Calu3 (cell line): ENCODE measurements around the gene SMARCC1. TPM values are rescaled to one million over a fixed set of nuclear protein-coding genes. Genes with fewer than 3 reads are reported as not detected.

ENCODE experiments used
- BruUV-seq: library from RNA; stranded (reverse); fragments of 400-500 nt; replicated peaks from 2 replicates; lab custom pipeline; 2021; lab: Mats Ljungman, UMichigan
- CTCF ChIA-PET: fragments of 300-600 bp; sonication (Branson Sonifier 250); formaldehyde crosslinking; loops from one replicate; lab custom pipeline; 2022; ENCODE audit warnings: antibody characterized with exemption; lab: Charles Lee
- DNase-seq: peaks from one replicate; pipeline ENCODE4 v3.0.0; 2022
- H3K27ac Mint-ChIP-seq: one replicate; pipeline ENCODE4 v1.8.0; 2022; ENCODE audit warnings: mixed read lengths; ENCODE audit not compliant: unreplicated experiment
- H3K27me3 Mint-ChIP-seq: one replicate; pipeline ENCODE4 v1.8.0; 2022; ENCODE audit warnings: mixed read lengths; ENCODE audit not compliant: unreplicated experiment
- H3K36me3 Mint-ChIP-seq: one replicate; pipeline ENCODE4 v1.8.0; 2022; ENCODE audit warnings: mild to moderate bottlenecking, moderate library complexity, mixed read lengths; ENCODE audit not compliant: insufficient read depth, unreplicated experiment
- H3K4me1 Mint-ChIP-seq: one replicate; pipeline ENCODE4 v1.8.0; 2022; ENCODE audit warnings: mild to moderate bottlenecking, low read depth, mixed read lengths; ENCODE audit not compliant: unreplicated experiment
- H3K4me3 Mint-ChIP-seq: one replicate; pipeline ENCODE4 v1.8.0; 2022; ENCODE audit warnings: mild to moderate bottlenecking, low read depth, moderate library complexity, mixed read lengths; ENCODE audit not compliant: unreplicated experiment
- H3K9me3 Mint-ChIP-seq: one replicate; pipeline ENCODE4 v1.8.0; 2022; ENCODE audit warnings: low read depth, mixed read lengths; ENCODE audit not compliant: unreplicated experiment
- intact Hi-C: fragments of 100-400 bp; cut with micrococcal nuclease; formaldehyde crosslinking; loops from one replicate; pipeline ENCODE4 v1.10.0; 2022; ENCODE audit not compliant: unreplicated experiment
- total RNA-seq: library from RNA; stranded (reverse); gene quantifications from 2 replicates; pipeline ENCODE4 v1.2.3, GENCODE V29; 2022
- TF ChIP-seq, protein P1 (sequence below): fragments of 200-600 bp; IDR thresholded peaks from one replicate; pipeline ENCODE4 v1.8.0; 2022; ENCODE audit warnings: antibody characterized with exemption; ENCODE audit not compliant: unreplicated experiment

The SMARCC1 gene
- total RNA-seq, 1 experiment from 2014 or later: 122 TPM

DNA sequence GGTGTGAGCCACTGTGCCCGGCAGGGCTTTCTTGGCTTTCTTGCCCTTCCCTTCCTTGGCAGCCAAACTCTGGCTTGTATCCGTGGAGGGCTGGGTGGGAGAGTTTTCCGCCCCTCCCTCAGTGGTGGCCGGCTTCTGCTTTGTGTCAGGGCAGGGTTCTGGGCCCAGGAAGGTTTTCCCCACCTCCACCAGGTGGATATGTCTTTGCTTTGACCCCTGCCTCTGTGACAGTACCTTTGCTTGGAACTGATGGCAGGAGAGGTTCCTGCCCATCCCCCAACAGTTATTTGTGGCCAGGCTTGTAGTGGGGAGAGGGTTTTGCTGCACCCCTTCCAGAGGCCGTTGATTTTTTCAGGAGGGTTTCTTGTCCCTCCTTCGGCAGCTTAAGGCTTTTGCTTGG, 227.4 kb downstream of the SMARCC1 start:
- DNase-seq: no peak
- H3K9me3 Mint-ChIP-seq: no peaks in the 10 kb centered on the region
- H3K27ac Mint-ChIP-seq: no peak overlapping the region
- CTCF ChIA-PET: interaction anchor here (0.7 kb wide), 1 partner anchor 284 kb away, joined by 4 read pairs; no protein-coding TSS in a partner anchor
- no peaks in the 10 kb centered on the region for H3K4me1 Mint-ChIP-seq
- TF ChIP-seq, protein P1, sequence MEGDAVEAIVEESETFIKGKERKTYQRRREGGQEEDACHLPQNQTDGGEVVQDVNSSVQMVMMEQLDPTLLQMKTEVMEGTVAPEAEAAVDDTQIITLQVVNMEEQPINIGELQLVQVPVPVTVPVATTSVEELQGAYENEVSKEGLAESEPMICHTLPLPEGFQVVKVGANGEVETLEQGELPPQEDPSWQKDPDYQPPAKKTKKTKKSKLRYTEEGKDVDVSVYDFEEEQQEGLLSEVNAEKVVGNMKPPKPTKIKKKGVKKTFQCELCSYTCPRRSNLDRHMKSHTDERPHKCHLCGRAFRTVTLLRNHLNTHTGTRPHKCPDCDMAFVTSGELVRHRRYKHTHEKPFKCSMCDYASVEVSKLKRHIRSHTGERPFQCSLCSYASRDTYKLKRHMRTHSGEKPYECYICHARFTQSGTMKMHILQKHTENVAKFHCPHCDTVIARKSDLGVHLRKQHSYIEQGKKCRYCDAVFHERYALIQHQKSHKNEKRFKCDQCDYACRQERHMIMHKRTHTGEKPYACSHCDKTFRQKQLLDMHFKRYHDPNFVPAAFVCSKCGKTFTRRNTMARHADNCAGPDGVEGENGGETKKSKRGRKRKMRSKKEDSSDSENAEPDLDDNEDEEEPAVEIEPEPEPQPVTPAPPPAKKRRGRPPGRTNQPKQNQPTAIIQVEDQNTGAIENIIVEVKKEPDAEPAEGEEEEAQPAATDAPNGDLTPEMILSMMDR: no peak
- H3K4me3 Mint-ChIP-seq: no peak overlapping the region
- H3K36me3 Mint-ChIP-seq: no peaks in the 10 kb centered on the region
- peaks cover 27% of the 10 kb centered on the region for H3K27me3 Mint-ChIP-seq
- no TSS peak for BruUV-seq
- intact Hi-C loops: no loop called here

DNA sequence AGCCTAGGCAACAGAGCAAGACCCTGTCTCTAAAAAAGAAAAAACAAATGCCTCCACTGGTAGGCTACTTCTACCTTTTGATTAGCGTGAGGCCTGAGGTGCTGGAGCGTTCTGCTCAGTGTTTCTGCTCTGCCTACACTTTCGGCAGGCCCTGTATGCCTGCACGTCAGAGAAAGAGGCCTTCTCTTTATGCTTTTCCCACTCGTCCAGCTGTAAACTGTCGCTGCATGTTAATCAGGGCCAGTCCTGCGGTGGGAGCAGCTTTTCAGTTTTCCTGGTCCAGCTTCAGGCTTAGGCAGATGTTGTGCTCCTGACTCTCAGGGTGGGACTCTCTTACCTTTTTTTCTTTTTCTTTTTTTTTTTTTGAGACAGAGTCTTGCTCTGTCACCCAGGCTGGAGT, 228.3 kb downstream of the SMARCC1 start:
- CTCF ChIA-PET: interaction anchor here (0.7 kb wide), 1 partner anchor 285 kb away, joined by 4 read pairs; no protein-coding TSS in a partner anchor
- Mint-ChIP-seq H3K27ac (no peak overlapping the region), H3K9me3 (no peaks in the 10 kb centered on the region), H3K4me1 (no peaks in the 10 kb centered on the region), H3K27me3 (peaks cover 28% of the 10 kb centered on the region), H3K4me3 (no peak overlapping the region), H3K36me3 (no peaks in the 10 kb centered on the region)
- intact Hi-C loops: no loop called here
- TF ChIP-seq, protein P1: no peak
- no peak for DNase-seq
- no TSS peak for BruUV-seq

DNA sequence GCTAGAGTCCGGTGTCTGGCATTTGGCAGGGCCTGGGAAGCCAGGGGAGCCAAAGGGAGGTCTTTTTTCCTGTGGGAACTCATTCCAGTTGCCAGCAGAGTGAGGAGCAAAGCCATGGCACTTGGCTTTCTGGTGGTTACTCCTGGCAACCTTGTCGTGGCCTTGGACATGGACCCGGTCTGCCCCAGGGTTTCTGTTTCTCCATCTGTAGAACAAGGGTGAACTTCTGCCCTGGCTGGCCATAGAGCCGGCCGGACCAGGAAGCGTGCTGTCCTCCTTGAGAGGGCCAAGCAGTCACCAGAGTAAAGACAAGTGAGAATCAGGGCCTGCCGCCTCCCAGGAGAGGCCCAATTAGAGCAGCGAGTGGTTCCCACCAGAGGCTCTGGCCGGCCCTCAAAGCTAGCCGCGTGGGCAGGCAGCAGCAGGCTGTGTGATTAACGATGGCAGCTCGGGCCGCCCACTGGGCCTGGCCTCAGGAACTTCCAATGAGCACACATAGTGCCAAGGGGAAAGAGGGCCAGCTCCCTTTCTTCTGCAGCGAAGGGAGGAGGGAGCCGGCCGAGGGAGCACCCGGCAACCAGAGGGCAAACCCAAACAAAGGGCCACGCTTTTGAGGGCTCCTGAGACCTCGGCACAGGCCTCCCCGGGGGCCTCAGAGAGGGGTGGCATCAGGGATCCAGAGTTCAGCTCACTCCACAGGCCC, 239.1 kb downstream of the SMARCC1 start:
- no peak overlapping the region for H3K27ac Mint-ChIP-seq

DNA sequence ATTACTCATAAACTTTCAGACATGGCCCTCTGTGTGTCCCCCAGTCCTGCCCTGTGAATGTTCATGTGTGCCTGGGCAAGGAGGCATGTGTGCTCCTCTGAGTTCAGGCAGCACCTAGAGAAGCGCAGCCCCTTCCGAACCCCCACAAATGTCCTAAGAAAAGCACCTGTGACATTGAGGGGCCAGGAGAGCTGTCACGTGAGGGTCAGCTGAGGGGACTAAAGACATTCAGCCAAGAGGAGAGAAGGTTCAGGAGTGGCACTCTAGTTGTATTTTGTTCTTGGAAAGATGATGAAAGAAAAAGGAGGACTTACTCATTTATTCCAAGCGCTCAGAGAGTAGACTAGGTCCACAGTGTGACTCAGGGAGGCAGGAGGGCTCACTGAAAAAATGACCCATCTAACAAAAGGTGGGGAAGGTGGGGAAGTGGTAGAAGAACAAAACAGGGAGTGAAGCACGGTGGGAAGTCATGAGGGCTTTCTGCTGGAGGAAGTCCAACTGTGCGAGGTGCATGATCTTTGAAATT, 240.0 kb downstream of the SMARCC1 start:
- Mint-ChIP-seq H3K9me3 (no peaks in the 10 kb centered on the region), H3K27ac (no peak overlapping the region), H3K36me3 (peaks cover 3% of the 10 kb centered on the region), H3K4me3 (no peak overlapping the region), H3K27me3 (peaks cover 13% of the 10 kb centered on the region), H3K4me1 (no peaks in the 10 kb centered on the region)
- no peak for DNase-seq
- TF ChIP-seq, protein P1: no peak
- CTCF ChIA-PET: interaction anchor here (0.5 to 0.6 kb wide), 2 partner anchors 10 to 130 kb away, joined by 4 read pairs; no protein-coding TSS in a partner anchor
- intact Hi-C loops: no loop called here
- BruUV-seq: no TSS peak

More for the DNA sequence above, 239.1 kb downstream of the SMARCC1 start:
- no peaks in the 10 kb centered on the region for H3K36me3 Mint-ChIP-seq
- no peak for DNase-seq
- H3K9me3 Mint-ChIP-seq: no peaks in the 10 kb centered on the region
- H3K4me3 Mint-ChIP-seq: no peak overlapping the region
- H3K4me1 Mint-ChIP-seq: no peaks in the 10 kb centered on the region
- H3K27me3 Mint-ChIP-seq: peaks cover 13% of the 10 kb centered on the region
- no TSS peak for BruUV-seq
- TF ChIP-seq, protein P1: no peak
- CTCF ChIA-PET: no interaction called here
- intact Hi-C loops: no loop called here
